HCT116 (cell line): ENCODE measurements around the gene AFAP1L1. TPM values are rescaled to one million over a fixed set of nuclear protein-coding genes. Genes with fewer than 3 reads are reported as not detected.

Experiments used
- ATAC-seq: fragments of 200-7000 bp; cut with Tn5 transposase; 2 replicates; pipeline ENCODE4 v1.9.1; 2020; ENCODE audit warnings: mild to moderate bottlenecking, moderate library complexity
- BruUV-seq: library from RNA; stranded (reverse); fragments of 400-500 nt; replicated peaks from 2 replicates; lab custom pipeline; 2021; lab: Mats Ljungman, UMichigan
- CTCF ChIA-PET: fragments of 300-600 bp; sonication (Branson Sonifier 250); formaldehyde crosslinking; loops from one replicate; lab custom pipeline; 2021; ENCODE audit warnings: antibody characterized with exemption; lab: Charles Lee
- POLR2A ChIA-PET: fragments of 300-600, 350-600 bp; sonication (Branson Sonifier 250); formaldehyde crosslinking; loops from one replicate; lab custom pipeline; 2021; ENCODE audit warnings: antibody characterized with exemption; lab: Charles Lee
- RAD21 ChIA-PET, 2 experiments: fragments of 300-600 bp; sonication (Branson Sonifier 250); formaldehyde crosslinking; loops; one replicate each; lab custom pipeline; 2023; ENCODE audit warnings: low total read pairs in 2 of 2; ENCODE audit not compliant: uncharacterized antibody in 2 of 2, unreplicated experiment in 2 of 2, low non-redundant PET in 1 of 2; lab: Charles Lee
- DNase-seq: peaks from one replicate; pipeline ENCODE4 v3.0.0-alpha.2; 2010; ENCODE audit warnings: low read depth, low spot score
- H2AFZ ChIP-seq: fragments of 200-600 bp; shearing (Covaris generic), sonication (generic); 2 replicates; pipeline ENCODE4 v1.6.1; 2017; ENCODE audit warnings: low read depth, mixed run types, mixed read lengths, antibody characterized with exemption, low read length; ENCODE audit not compliant: poor library complexity, severe bottlenecking
- H3K27ac ChIP-seq: 2 replicates; pipeline ENCODE4 v1.5.1; 2012; ENCODE audit warnings: low read depth, low read length
- H3K27me3 ChIP-seq: fragments of 200-600 bp; sonication (generic); 2 replicates; pipeline ENCODE4 v1.6.1; 2016; ENCODE audit warnings: mixed run types, low read length, mixed read lengths; ENCODE audit not compliant: insufficient read depth
- H3K36me3 ChIP-seq, 2 experiments: fragments of 200-500 bp in 1 of 2; fragments of 200-600 bp in 1 of 2; sonication (Bioruptor generic) in 1 of 2; sonication (generic) in 1 of 2; 2 replicates each; pipeline versions ENCODE4 v1.5.1 to v1.6.1; 2014 to 2016; ENCODE audit warnings: low read length in 2 of 2, inconsistent platforms in 1 of 2, mixed read lengths in 1 of 2, mixed run types in 1 of 2; ENCODE audit not compliant: insufficient read depth in 2 of 2, control insufficient read depth in 1 of 2
- H3K4me1 ChIP-seq, 2 experiments: fragments of 200-600 bp in 1 of 2; sonication (generic) in 1 of 2; 2 replicates each; pipeline versions ENCODE4 v1.5.1 to v1.6.1; 2012 to 2017; ENCODE audit warnings: low read length in 2 of 2, inconsistent platforms in 1 of 2, mild to moderate bottlenecking in 1 of 2, mixed read lengths in 1 of 2, mixed run types in 1 of 2, moderate library complexity in 1 of 2; ENCODE audit not compliant: insufficient read depth in 2 of 2, control insufficient read depth in 1 of 2
- H3K4me2 ChIP-seq: fragments of 200-600 bp; sonication (generic); 2 replicates; pipeline ENCODE4 v1.6.1; 2017; ENCODE audit warnings: mixed run types, low read length, mixed read lengths
- H3K4me3 ChIP-seq, 2 experiments: fragments of 200-600 bp in 1 of 2; sonication (generic) in 1 of 2; replicated peaks in 1 of 2; 2 replicates each; pipeline ENCODE4 v1.5.1; 2011 to 2016; ENCODE audit warnings: low read length in 2 of 2, control low read depth in 1 of 2, low read depth in 1 of 2, mild to moderate bottlenecking in 1 of 2, mixed read lengths in 1 of 2, mixed run types in 1 of 2
- H3K79me2 ChIP-seq: fragments of 200-600 bp; sonication (generic); 2 replicates; pipeline ENCODE4 v1.6.1; 2017; ENCODE audit warnings: mild to moderate bottlenecking, mixed run types, low read length, moderate library complexity, mixed read lengths; ENCODE audit not compliant: insufficient read depth
- H3K9ac ChIP-seq: fragments of 200-600 bp; sonication (generic); 2 replicates; pipeline ENCODE4 v1.6.1; 2016; ENCODE audit warnings: low read length, mixed read lengths
- H3K9me2 ChIP-seq: fragments of 200-600 bp; sonication (generic), shearing (Covaris generic); 2 replicates; pipeline ENCODE4 v1.6.1; 2017; ENCODE audit warnings: mixed run types, mild to moderate bottlenecking, moderate library complexity; ENCODE audit not compliant: insufficient read depth
- H3K9me3 ChIP-seq, 2 experiments: fragments of 200-500 bp in 1 of 2; fragments of 200-600 bp in 1 of 2; sonication (Bioruptor generic) in 1 of 2; sonication (generic) in 1 of 2; 2 replicates each; pipeline ENCODE4 v1.6.1; 2014 to 2017; ENCODE audit warnings: low read length in 2 of 2, mixed read lengths in 2 of 2, inconsistent platforms in 1 of 2, low read depth in 1 of 2, mild to moderate bottlenecking in 1 of 2, mixed run types in 1 of 2, moderate library complexity in 1 of 2; ENCODE audit not compliant: control insufficient read depth in 1 of 2, insufficient read depth in 1 of 2
- H4K20me1 ChIP-seq: fragments of 200-600 bp; sonication (generic), shearing (Covaris generic); 2 replicates; pipeline ENCODE4 v1.6.1; 2017; ENCODE audit warnings: mixed run types, mild to moderate bottlenecking, moderate library complexity; ENCODE audit not compliant: insufficient read depth
- ATF3 ChIP-seq: IDR thresholded peaks from 2 replicates; pipeline ENCODE4 v1.6.1; 2012
- CBX3 ChIP-seq: IDR thresholded peaks from 2 replicates; pipeline ENCODE4 v1.6.1; 2012; ENCODE audit warnings: low read depth
- CEBPB ChIP-seq: IDR thresholded peaks from 2 replicates; pipeline ENCODE4 v1.6.1; 2012; ENCODE audit warnings: low read depth
- CTCF ChIP-seq, 3 experiments: fragments of 200-600 bp in 1 of 3; sonication (generic) in 1 of 3; IDR thresholded peaks in 2 of 3; conservative IDR thresholded peaks in 1 of 3; 2 replicates each; pipeline ENCODE4 v1.5.1; 2012 to 2017; ENCODE audit warnings: low read depth in 2 of 3, low read length in 2 of 3, antibody characterized with exemption in 1 of 3, borderline replicate concordance in 1 of 3, control low read depth in 1 of 3, mild to moderate bottlenecking in 1 of 3, mixed read lengths in 1 of 3, mixed run types in 1 of 3, moderate library complexity in 1 of 3; ENCODE audit not compliant: insufficient read depth in 1 of 3
- EZH2 ChIP-seq: fragments of 200-600 bp; sonication (generic); IDR thresholded peaks from 2 replicates; pipeline ENCODE4 v1.6.1; 2017; ENCODE audit warnings: antibody characterized with exemption, mixed run types
- EZH2phosphoT487 ChIP-seq: fragments of 200-600 bp; IDR thresholded peaks from 2 replicates; pipeline ENCODE4 v1.6.1; 2018; ENCODE audit warnings: antibody characterized with exemption, borderline replicate concordance
- POLR2AphosphoS5 ChIP-seq: IDR thresholded peaks from 2 replicates; pipeline ENCODE4 v1.6.1; 2011; ENCODE audit warnings: mild to moderate bottlenecking, low read depth, low read length, moderate library complexity
- RAD21 ChIP-seq: IDR thresholded peaks from 2 replicates; pipeline ENCODE4 v1.6.1; 2012; ENCODE audit warnings: low read depth, mild to moderate bottlenecking
- TCF7L2 ChIP-seq: IDR thresholded peaks from 2 replicates; pipeline ENCODE4 v1.7.0; 2011; ENCODE audit warnings: borderline replicate concordance, inconsistent platforms; ENCODE audit not compliant: insufficient read depth, insufficient read length; ENCODE audit errors: extremely low read depth
- ZBTB33 ChIP-seq: IDR thresholded peaks from 2 replicates; pipeline ENCODE4 v1.6.1; 2011; ENCODE audit warnings: mild to moderate bottlenecking, low read length, moderate library complexity; ENCODE audit not compliant: insufficient replicate concordance; ENCODE audit errors: extremely low read depth
- ZFX ChIP-seq: fragments of 450-650 bp; IDR thresholded peaks from 2 replicates; pipeline ENCODE4 v1.6.1; 2017
- ZNF274 ChIP-seq: fragments of 200-500 bp; sonication (Bioruptor generic); IDR thresholded peaks from 2 replicates; pipeline ENCODE4 v1.6.1; 2014; ENCODE audit warnings: mild to moderate bottlenecking, low read depth, low read length, inconsistent platforms
- intact Hi-C: fragments of 100-400 bp; cut with micrococcal nuclease; formaldehyde crosslinking; loops from 2 replicates; pipeline ENCODE4 v1.10.0; 2022
- total RNA-seq: library from RNA; stranded (reverse); gene quantifications from one replicate; pipeline ENCODE4 v1.2.1, GENCODE V29; 2021; ENCODE audit not compliant: unreplicated experiment

AFAP1L1 gene
- total RNA-seq, 1 experiment from 2014 or later, result 4.3 TPM

GRCh38 chr5:149378241-149378820 is 106.7 kb downstream of the AFAP1L1 start:
- H2AFZ ChIP-seq, result no peak overlapping the region
- TF ChIP-seq RAD21 (no peak), EZH2phosphoT487 (no peak), ATF3 (no peak), CTCF (IDR thresholded peaks at IDR 0.05 in 2 of 3, conservative IDR thresholded peaks at IDR 0.05 in 1 of 3; ENCODE audit: borderline replicate concordance in 1 of 3, insufficient read depth in 1 of 3, low read depth in 2 of 3, low read length in 2 of 3) (no peak), CBX3 (no peak), ZFX (no peak), EZH2 (no peak), TCF7L2 (no peak), ZNF274 (no peak), POLR2AphosphoS5 (no peak), CEBPB (no peak), ZBTB33 (no peak)
- H3K79me2 ChIP-seq, result no peaks in the 10 kb centered on the region
- H3K36me3 ChIP-seq, result no peaks in the 10 kb centered on the region
- H4K20me1 ChIP-seq, result no peaks in the 10 kb centered on the region
- H3K9me3 ChIP-seq, result no peaks in the 10 kb centered on the region
- no peak overlapping the region for H3K27ac ChIP-seq
- intact Hi-C loops, result no loop called here
- no peak overlapping the region for H3K4me3 ChIP-seq
- H3K9ac ChIP-seq, result no peak overlapping the region
- no peak for ATAC-seq
- no TSS peak for BruUV-seq
- no peaks in the 10 kb centered on the region for H3K27me3 ChIP-seq
- POLR2A ChIA-PET, result no interaction called here
- no peak overlapping the region for H3K4me2 ChIP-seq
- RAD21 ChIA-PET, result no interaction called here
- no peak for DNase-seq
- CTCF ChIA-PET, result interaction anchor here (1.5 kb wide), 1 partner anchor 186 kb away, joined by 4 read pairs; no protein-coding TSS in a partner anchor
- H3K4me1 ChIP-seq, result peaks cover 0 to 6% of the 10 kb centered on the region in 2 experiments; a peak in 2 of 4 replicates
- no peaks in the 10 kb centered on the region for H3K9me2 ChIP-seq
